GM19452 (cell line): ENCODE measurements around the gene NUDT17.
A peak's percentile ranks its signal among the peaks of the same experiment; 100 is the strongest.

Experiments used
- ATAC-seq: cut with Tn5 transposase; IDR thresholded peaks from one replicate; pipeline ENCODE4 v1.9.1; 2021; ENCODE audit not compliant: unreplicated experiment

The NUDT17 gene

GRCh38 chr1:145846201-145846612, 777 bp downstream of the NUDT17 start:
- no peak for ATAC-seq

GRCh38 chr1:145847827-145848226, 2.4 kb downstream of the NUDT17 start:
- no peak for ATAC-seq

- ATAC-seq = no peak
Measured at GRCh38 chr1:145849356-145850160, 4.1 kb downstream of the NUDT17 start.

GRCh38 chr1:145855426-145855948, 10.1 kb downstream of the NUDT17 start:
- no peak for ATAC-seq

GRCh38 chr1:145857170-145857569, 11.7 kb downstream of the NUDT17 start:
- no peak for ATAC-seq

- no peak for ATAC-seq
Measured at GRCh38 chr1:145858238-145858900, 12.9 kb downstream of the NUDT17 start.

- peak; percentile 82 for ATAC-seq
Measured at GRCh38 chr1:145858901-145859490, 13.6 kb downstream of the NUDT17 start, which contains the start of gene PIAS3. Gene PIAS3, minus strand, starts transcription at chr1:145859081. Its CDS starts 91 bp downstream, at chr1:145858990.

- ATAC-seq = peak; percentile 72
Measured at GRCh38 chr1:145859491-145860023, 14.1 kb downstream of the NUDT17 start.

GRCh38 chr1:145863282-145864018, 18.0 kb downstream of the NUDT17 start:
- no peak for ATAC-seq

GRCh38 chr1:145868232-145868631, 22.8 kb downstream of the NUDT17 start:
- no peak for ATAC-seq

- ATAC-seq = no peak
Measured at GRCh38 chr1:145871994-145872924, 26.8 kb downstream of the NUDT17 start.

- ATAC-seq = no peak
Measured at GRCh38 chr1:145874646-145875045, 29.2 kb downstream of the NUDT17 start.

- ATAC-seq = no peak
Measured at GRCh38 chr1:145877923-145878486, 32.6 kb downstream of the NUDT17 start.

- no peak for ATAC-seq
Measured at GRCh38 chr1:145878724-145879123, 33.3 kb downstream of the NUDT17 start.

GRCh38 chr1:145879775-145880174, 34.3 kb downstream of the NUDT17 start:
- no peak for ATAC-seq

- ATAC-seq = no peak
Measured at GRCh38 chr1:145884675-145885074, 39.2 kb downstream of the NUDT17 start.

- ATAC-seq = peak; percentile 99
Measured at GRCh38 chr1:145885738-145886287, 40.4 kb downstream of the NUDT17 start, which contains the start of gene ANKRD35. Gene ANKRD35, minus strand, starts transcription at chr1:145885866. Its CDS starts 108 bp downstream, at chr1:145885758.

- no peak for ATAC-seq
Measured at GRCh38 chr1:145886390-145886789, 41.0 kb downstream of the NUDT17 start.

GRCh38 chr1:145886816-145887215, 41.4 kb downstream of the NUDT17 start:
- no peak for ATAC-seq
